ENCODE measurements around the gene TP63. TPM values are rescaled to one million over a fixed set of nuclear protein-coding genes. Genes with fewer than 3 reads are reported as not detected.

TP63 gene
- total and polyA plus RNA-seq, 11 donors = 0.11 to 1.4 (median 0.37) TPM

- no peak for TF ChIP-seq POLR2A (IDR thresholded peaks at IDR 0.05)
- TF ChIP-seq CTCF (IDR thresholded peaks at IDR 0.05) = no peak
- Histone ChIP-seq H3K9me3 (no peaks in the 10 kb centered on the region), H3K36me3 (no peaks in the 10 kb centered on the region), H3K4me1 (peaks cover 0 to 5% (median 0%) of the 10 kb centered on the region in 12 donors), H3K27me3 (peaks cover 0 to 8% (median 0%) of the 10 kb centered on the region in 9 donors), H3K27ac (no peak overlapping the region), H3K4me3 (no peak overlapping the region)
- 81 to 87% (median 84%) methylated on average over 14 of the region's 14 CpGs for WGBS, 4 donors
- intact Hi-C loops (cut with DNase I) = loop anchor here in 3 of 10 donors (5.0 kb wide), 3 partner anchors 667 to 677 kb away; no protein-coding TSS in a partner anchor
- ATAC-seq (no peak), DNase-seq (no peak)
Measured at GRCh38 chr3:189944285-189945145, 313.3 kb downstream of the TP63 start.

GRCh38 chr3:189945935-189946709, 314.9 kb downstream of the TP63 start:
- Histone ChIP-seq H3K36me3 (no peaks in the 10 kb centered on the region), H3K9me3 (no peaks in the 10 kb centered on the region), H3K27ac (no peak overlapping the region), H3K4me1 (peaks cover 0 to 5% (median 0%) of the 10 kb centered on the region in 12 donors), H3K27me3 (peaks cover 0 to 8% (median 0%) of the 10 kb centered on the region in 9 donors), H3K4me3 (no peak overlapping the region)
- no peak for DNase-seq
- intact Hi-C loops (cut with DNase I) = loop anchor here in 4 of 10 donors (2.0 to 5.0 kb wide), 4 partner anchors 669 to 679 kb away; no protein-coding TSS in a partner anchor
- TF ChIP-seq CTCF (IDR thresholded peaks at IDR 0.05) = no peak
- no peak for TF ChIP-seq POLR2A (IDR thresholded peaks at IDR 0.05)
- 90 to 96% (median 91%) methylated on average over 6 of the region's 6 CpGs for WGBS, 4 donors
- ATAC-seq = no peak

MicroRNAs within 50 kb of the gene (microRNA counts, 767-probe panel; counts per million panel counts)
- microRNA hsa-miR-944 = 0 to 71.6 counts per million in 2 donors

Small RNAs within 50 kb of the gene (microRNA-seq; reads per million reads assigned to microRNA genes)
- 0.21 to 2.3 (median 0.86) reads per million in 4 donors for gene MIR944
